NCI-H2227 treated with DMSO at 0.1 percent for 48 hours (cell line): Measurements from ENCODE around the gene LAMA2.

Experiments used
- DNase-seq: peaks from one replicate; lab custom pipeline; 2025; lab: John Stamatoyannopoulos, UW

LAMA2 gene

DNA sequence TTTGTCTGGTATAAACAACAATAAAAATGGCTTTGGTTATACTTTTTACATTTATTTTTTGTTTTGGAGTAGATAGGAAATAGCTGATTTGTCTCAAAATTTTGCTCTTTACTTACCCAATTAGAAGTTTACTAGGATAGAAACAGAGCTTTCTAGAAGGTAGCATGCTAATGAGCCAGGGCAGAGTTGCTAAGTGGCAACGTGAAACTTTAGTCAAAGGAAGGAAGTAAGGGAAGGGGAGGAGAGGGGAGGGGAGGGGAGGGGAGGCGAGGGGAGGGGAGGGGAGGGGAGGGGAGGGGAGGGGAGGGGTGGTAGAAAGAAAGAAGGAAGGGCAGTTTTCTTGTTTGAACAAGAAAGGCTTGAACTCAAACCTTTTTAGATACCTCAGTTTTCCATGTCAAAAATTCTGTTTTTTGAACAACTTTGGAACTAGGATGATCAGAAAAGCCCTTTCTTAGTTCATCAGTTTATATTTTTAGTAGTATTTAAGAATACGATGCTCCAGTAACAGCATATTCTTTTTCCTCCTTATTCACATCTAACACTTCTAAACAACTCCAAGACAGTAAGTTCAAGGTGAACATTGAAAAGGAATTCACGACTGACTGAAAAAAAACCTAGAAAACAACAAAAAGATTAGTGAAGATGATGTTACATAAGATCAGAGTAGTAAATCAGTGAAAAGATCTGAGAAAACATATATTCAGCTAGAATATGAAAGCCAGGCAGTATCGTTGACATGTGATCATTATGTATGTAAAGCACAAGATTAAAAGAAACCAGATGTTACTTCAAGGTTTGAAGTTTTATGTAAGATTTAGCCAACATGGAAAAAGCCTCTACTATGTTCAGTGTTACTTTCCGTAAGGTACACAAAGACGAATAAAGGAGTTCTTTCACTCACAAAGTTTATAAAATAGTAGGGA is 563.6 kb downstream of the LAMA2 start:
- DNase-seq: no peak

DNA sequence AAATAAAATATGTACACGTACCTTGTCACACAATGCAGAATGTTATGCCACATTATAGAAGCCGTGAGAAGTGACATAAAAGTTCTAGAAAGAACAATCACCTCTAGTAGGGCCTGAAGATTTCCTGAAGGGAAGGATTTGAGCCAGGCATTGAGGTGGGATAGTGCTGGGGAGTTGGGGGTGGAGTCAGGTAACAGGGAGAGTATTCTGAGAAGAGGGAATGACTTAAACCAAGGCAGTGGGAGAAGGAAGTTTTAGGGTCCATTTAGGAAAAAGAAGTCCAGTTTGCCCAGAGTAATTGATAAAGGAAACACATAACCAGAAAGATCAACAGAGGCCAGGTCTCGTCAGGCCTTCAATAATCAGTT is 564.2 kb downstream of the LAMA2 start:
- no peak for DNase-seq

- no peak for DNase-seq
Measured at GRCh38 chr6:129448965-129449364, 566.0 kb downstream of the LAMA2 start.

DNA sequence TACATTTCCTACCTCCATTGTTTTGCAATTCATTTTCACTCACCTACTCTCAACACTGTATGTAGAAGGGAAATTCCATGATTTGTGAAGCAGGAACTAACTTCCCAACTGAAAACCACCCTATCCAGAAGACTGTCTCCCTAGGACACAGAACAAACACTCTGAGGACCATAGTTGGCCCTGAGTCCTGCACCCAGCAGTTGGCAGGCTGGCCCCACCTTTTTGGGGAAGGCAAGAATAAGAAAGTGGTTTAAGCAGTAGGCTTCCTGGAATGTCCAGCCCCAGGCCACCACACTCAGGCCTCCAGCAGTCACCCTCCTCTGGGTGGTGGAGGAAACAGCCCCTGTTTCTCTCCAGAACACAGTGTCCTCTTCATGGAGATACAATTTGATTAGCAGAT is 568.2 kb downstream of the LAMA2 start:
- no peak for DNase-seq

GRCh38 chr6:129453073-129453472 is 570.1 kb downstream of the LAMA2 start:
- no peak for DNase-seq

- no peak for DNase-seq
Measured at GRCh38 chr6:129454488-129454887, 571.5 kb downstream of the LAMA2 start.

DNA sequence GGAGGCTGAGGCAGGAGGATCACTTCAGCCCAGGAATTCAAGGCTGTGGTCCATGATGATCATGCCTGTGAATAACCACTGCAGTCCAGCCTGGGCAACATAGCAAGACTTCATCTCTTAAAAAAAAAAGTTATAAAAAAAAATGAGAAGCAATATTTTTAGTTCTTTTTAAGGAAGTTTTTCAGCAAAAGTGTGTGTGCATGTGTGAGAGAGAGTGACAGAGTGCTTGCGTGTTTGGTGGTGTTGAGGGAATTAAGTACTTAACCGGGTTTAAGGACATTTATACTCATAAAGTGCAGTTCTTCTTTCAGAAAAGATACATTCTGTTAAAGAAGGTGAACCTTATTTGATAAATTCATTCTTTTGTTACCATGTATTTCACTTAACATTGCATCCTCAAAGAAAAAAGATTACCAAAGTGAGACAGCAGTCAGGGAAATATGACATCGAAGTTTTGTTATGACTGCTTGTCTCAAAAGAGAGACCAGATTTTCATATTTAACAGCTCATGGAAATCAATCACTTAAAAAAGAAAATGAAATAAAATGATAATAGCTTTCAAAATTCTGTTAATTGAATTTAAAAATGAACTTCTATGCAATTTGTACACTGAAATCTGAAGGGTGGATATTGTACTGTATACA is 572.3 kb downstream of the LAMA2 start:
- no peak for DNase-seq

GRCh38 chr6:129460221-129460620 is 577.3 kb downstream of the LAMA2 start:
- no peak for DNase-seq

DNA sequence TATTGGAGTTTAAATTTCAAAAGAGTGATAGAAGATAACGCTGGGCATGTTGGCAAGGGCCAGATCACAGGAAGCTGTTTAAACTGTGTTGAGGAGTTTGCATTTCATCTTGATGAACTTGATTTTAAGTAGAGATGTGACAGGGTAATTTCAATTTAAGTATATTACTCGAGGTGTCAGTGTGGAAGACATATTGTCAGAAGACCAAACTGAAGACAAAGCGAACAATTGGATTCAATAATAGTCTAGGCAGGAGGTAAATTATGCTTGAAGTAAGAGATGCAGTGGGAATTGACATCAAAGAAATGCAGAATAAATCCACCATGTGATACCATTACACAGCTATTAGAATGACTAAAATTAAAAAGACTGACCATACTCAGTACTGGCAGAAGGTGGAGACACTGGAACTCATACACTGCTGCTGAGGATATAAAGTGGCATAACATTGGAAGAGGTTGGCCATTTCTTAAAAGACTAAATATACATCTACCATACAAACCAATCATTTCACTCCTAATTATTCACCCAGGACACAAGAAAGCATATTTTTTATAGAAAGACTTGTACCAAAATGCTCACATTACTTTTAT is 586.2 kb downstream of the LAMA2 start:
- no peak for DNase-seq

DNA sequence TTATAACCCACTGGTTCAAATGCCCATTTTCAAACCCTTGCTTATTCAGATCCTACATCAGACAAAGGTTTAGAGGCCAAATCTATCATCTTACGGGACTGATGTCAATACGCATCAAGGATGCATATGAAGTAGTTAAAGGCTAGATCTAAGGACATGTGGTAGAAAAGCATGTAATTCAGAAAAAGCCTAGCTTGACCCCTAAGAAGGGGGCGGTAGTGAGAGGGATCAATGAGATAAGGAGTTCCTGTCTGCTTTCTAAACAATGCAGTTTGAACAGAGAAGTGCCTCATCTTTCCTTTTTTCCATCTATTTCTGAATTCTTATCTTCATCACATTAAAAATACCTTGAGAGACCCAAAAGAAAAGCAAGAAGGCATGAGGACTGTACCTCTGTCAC is 589.3 kb downstream of the LAMA2 start:
- DNase-seq: no peak

GRCh38 chr6:129473546-129473945 is 590.6 kb downstream of the LAMA2 start:
- no peak for DNase-seq

GRCh38 chr6:129475477-129476247 is 592.7 kb downstream of the LAMA2 start:
- peak; percentile 18 for DNase-seq

GRCh38 chr6:129476248-129476564 is 593.3 kb downstream of the LAMA2 start:
- no peak for DNase-seq

DNA sequence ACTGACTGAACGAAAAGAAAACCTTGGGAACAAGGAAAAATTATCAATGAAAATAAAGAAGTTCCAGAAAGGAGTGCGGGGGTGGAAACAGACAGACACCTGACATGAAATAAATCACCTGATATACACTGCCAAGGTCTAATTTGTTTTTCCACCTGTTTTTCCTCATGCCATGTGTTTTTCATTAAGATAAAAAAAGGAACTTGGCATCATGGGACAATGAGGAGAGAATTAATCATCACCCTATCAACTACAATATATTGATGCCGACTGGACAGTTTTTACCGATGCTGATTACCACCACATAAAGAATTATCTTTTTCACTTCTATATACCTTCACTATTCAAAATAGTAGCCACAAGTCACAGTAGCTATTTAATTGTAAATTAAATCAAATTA is 593.9 kb downstream of the LAMA2 start:
- DNase-seq: no peak

DNA sequence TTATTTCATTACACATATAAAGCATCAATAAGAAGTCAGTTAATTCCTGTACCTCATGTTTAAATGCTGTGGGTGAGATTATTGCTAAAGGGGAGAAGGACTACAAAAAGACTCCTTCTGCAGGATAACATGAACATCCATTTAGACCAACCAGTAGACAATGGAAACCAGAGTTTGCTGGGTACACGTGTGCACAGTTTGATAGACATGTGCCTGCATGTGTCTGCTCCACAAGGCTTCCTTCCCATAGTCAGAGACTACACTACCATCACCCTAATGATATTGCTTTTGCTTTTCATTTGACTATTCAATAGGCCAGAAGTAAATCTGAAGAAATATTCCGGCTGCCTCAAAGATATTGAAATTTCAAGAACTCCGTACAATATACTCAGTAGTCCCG is 595.4 kb downstream of the LAMA2 start:
- DNase-seq: no peak

GRCh38 chr6:129481706-129482105 is 598.8 kb downstream of the LAMA2 start:
- DNase-seq: no peak

DNA sequence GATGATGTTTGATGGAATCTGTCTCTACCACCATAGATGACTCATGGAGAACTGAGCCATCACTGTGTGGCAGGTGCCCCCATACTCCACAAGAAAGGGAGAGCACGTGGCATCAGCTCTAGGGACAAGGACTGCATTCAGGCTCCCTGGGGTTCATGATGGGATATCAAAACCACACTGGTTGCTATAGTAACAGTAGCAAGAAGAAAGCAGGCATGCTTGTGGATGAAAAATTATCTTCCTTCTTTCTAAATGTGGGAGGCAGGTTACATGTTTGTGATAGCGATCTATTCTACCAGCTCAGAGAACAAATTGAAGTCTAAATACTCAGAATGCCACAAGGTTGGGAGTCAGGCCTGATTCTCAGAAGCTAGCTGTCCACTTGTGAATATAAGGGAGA is 602.8 kb downstream of the LAMA2 start:
- DNase-seq: no peak

DNA sequence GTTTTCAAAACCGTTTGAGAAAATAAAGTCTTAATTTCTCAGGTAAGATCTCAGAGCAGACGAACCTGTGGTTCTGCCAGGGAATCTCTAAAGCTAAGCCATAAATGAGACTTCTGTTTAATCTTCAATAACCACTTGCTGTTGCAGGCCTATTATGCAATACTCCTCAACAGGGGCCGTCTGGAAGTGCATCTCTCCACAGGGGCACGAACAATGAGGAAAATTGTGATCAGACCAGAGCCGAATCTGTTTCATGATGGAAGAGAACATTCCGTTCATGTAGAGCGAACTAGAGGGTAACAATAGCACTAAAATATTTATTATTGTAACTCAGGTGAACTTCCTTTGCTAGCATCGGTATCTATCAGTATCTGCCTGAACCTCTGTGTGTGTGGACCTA is 603.4 kb downstream of the LAMA2 start:
- peak; percentile 46 for DNase-seq

- no peak for DNase-seq
Measured at GRCh38 chr6:129488313-129488712, 605.4 kb downstream of the LAMA2 start.

- no peak for DNase-seq
Measured at GRCh38 chr6:129489215-129489765, 606.4 kb downstream of the LAMA2 start.

GRCh38 chr6:129490521-129491255 is 607.8 kb downstream of the LAMA2 start:
- peak; percentile 7 for DNase-seq

DNA sequence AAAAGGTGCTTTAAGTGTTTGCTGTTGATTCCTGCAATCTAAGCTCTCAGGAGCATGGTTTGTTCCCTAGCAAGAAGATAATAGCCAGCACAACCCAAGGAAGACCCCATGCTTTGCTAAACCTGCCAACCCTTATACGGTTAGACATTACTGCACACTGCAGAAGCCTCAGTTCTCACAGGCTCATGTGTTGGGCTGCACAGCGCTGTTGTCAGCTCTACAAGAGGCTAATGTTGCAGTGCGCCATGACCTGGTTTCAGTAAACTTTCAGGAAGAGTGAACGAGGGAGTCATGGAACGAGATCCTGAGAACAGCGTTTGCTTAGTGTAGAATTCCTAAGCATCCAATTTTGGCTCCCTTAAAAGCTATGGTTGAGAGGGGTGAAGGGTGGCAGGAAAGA is 608.5 kb downstream of the LAMA2 start:
- DNase-seq: no peak
